ENCODE results near the gene OSM. TPM values are rescaled to one million over a fixed set of nuclear protein-coding genes. Genes with fewer than 3 reads are reported as not detected.

OSM gene
- total RNA-seq, 4 donors from 2014 or later: 0.76 to 8.8 (median 0.76) TPM; not detected in 1

GRCh38 chr22:30244066-30244465, 22.6 kb downstream of the OSM start:
- no peak for DNase-seq
- intact Hi-C loops (cut with DNase I; ENCODE audit: low total_unique reads): no loop called here
- Histone ChIP-seq H3K4me3 (no peak overlapping the region), H3K36me3 (no peaks in the 10 kb centered on the region), H3K27ac (no peak overlapping the region), H3K27me3 (no peaks in the 10 kb centered on the region), H3K4me1 (peaks cover 0 to 8% of the 10 kb centered on the region in 2 donors), H3K9me3 (no peaks in the 10 kb centered on the region)
- TF ChIP-seq CTCF (IDR thresholded peaks at IDR 0.05): no peak
- no peak for TF ChIP-seq POLR2A (IDR thresholded peaks at IDR 0.05)

GRCh38 chr22:30243661-30244060, 23.0 kb downstream of the OSM start:
- H3K36me3 ChIP-seq: no peaks in the 10 kb centered on the region
- no peak for TF ChIP-seq CTCF (IDR thresholded peaks at IDR 0.05)
- DNase-seq: no peak
- H3K27ac ChIP-seq: no peak overlapping the region
- H3K4me1 ChIP-seq: peaks cover 0 to 8% of the 10 kb centered on the region in 2 donors
- H3K4me3 ChIP-seq: no peak overlapping the region
- H3K9me3 ChIP-seq: no peaks in the 10 kb centered on the region
- no peaks in the 10 kb centered on the region for H3K27me3 ChIP-seq
- intact Hi-C loops (cut with DNase I; ENCODE audit: low total_unique reads): no loop called here

- Histone ChIP-seq H3K9me3 (no peaks in the 10 kb centered on the region), H3K27me3 (no peaks in the 10 kb centered on the region), H3K4me3 (no peak overlapping the region), H3K36me3 (no peaks in the 10 kb centered on the region), H3K4me1 (peaks cover 0 to 8% of the 10 kb centered on the region in 2 donors), H3K27ac (no peak overlapping the region)
- no peak for DNase-seq
- intact Hi-C loops (cut with DNase I; ENCODE audit: low total_unique reads): no loop called here
- TF ChIP-seq CTCF (IDR thresholded peaks at IDR 0.05) (no peak), POLR2A (IDR thresholded peaks at IDR 0.05) (no peak)
Measured at GRCh38 chr22:30241576-30242371, 24.9 kb downstream of the OSM start.

GRCh38 chr22:30240541-30241417, 25.9 kb downstream of the OSM start:
- peaks cover 0 to 2% of the 10 kb centered on the region in 2 donors for H3K4me1 ChIP-seq
- TF ChIP-seq CTCF (IDR thresholded peaks at IDR 0.05) (no peak), POLR2A (IDR thresholded peaks at IDR 0.05) (no peak)
- intact Hi-C loops (cut with DNase I; ENCODE audit: low total_unique reads): no loop called here
- no peak for DNase-seq
- no peaks in the 10 kb centered on the region for H3K9me3 ChIP-seq
- H3K4me3 ChIP-seq: no peak overlapping the region
- no peak overlapping the region for H3K27ac ChIP-seq
- no peaks in the 10 kb centered on the region for H3K27me3 ChIP-seq
- no peaks in the 10 kb centered on the region for H3K36me3 ChIP-seq
